NOMO-1 treated with dmso at 0.1 percent for 144 hours (cell line): ENCODE measurements around the gene TMEM161A.
"Not testable (repeated sequence)": the region's sequence is repeated elsewhere in the genome, so short reads cannot be mapped to it uniquely, and the experiment has no call there.

ENCODE experiments used
- DNase-seq: peaks from one replicate; lab custom pipeline; 2025; ENCODE audit not compliant: unreplicated experiment; lab: John Stamatoyannopoulos, UW

Gene TMEM161A

GRCh38 chr19:19123386-19123785, 14.9 kb downstream of the TMEM161A start:
- no peak for DNase-seq

DNA sequence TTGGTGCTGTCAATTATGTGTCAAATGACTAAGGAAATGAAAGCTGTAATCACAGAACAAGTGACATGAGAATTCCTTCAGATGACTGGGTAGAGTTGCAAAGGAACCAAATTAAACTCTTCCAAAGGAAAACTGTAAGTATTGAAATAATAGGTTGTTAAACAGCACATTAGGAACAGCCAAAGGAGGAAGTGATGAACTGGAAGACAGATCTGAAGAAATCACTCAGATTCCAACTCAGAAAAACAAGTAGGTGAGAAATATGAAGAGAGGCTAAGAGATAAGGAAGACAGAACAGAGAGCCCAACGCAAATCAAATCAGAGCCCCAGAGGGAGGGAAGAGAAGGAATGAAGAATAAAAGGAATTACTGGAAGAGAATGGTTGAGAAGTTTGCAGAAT, 15.4 kb downstream of the TMEM161A start:
- no peak for DNase-seq

DNA sequence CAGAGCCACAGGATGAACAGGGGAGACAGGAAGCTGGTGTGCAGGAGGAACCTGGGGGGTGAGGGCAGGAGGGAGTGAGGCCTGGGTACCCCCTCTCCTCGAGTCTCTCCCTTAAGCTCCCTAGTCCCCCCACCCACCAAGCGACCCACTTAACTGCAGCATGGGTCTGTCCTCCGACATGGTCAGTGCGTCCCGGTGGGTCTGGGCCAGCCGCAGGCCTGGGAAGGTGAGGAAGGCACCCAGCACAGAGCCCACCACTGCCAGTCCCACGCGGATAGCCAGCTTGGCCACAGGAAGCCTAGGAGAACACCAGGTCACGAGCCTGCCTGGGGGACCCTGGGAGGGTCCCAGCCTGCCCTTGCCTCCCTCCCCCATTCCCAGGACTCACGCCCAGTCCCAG, 16.9 kb downstream of the TMEM161A start:
- DNase-seq: no peak

DNA sequence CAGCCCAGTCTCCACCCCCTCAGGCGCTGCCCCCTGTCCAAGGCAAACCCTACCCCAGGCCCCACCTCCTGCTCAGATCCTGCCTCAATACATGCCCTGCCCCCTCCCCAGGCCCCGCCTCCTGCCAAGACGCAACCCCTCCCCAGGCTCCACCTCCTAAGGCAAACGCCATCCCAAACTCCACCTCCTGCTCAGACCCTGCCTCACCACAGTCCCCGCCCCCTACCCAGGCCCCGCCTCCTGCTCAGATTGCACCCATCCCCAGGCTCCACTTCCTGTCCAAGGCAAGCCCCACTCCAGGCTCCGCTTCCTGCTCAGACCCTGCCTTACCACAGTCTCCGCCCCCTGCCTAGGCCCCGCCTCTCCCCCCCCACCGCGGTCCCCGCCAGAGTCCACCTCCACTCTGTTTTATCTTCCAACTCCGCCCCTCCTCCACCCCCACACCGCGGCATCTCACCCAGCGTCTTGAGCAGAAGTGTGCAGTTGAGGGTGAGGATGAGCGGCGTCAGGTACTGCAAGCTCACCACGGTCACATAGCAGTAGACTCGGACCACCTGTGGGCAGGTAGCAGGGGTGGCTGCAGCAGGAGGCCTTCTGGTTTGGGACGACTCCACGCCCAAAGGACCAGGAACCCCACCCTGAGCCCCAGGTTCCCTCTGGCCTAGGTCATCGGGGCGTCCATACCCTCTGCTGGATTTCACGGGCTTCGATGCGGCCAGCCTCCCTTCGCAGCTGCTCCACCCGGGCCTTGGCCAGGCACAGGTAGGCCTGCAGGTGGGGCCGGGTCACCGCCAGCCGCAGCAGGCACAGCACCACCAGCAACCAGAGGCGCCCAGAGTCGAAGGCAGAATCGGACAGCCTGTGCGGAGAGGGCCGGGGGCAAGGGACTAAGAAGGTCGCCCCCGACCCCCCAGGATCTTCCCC, 17.7 kb downstream of the TMEM161A start:
- DNase-seq: no peak

GRCh38 chr19:19119325-19120237, 18.7 kb downstream of the TMEM161A start:
- no peak for DNase-seq

DNA sequence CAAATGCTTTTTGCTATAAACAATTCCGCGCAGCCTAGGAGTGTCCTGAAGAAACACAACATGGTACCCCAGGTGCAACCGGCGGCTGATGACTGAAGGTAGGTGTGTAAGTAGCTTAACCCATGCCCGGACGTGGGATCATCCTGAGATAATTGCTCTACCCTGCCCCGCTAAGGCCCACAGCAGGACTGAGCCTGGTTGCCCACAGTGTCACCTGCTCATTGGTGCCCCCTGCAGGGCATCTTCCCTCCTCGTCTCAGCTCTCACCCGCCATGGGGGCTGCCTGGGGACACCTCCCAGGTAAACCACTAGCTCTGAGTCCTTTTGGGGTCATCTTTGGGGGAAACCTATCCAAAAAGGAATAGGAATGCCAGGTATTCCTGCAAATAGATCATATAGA, 22.3 kb downstream of the TMEM161A start:
- DNase-seq: no peak

GRCh38 chr19:19113040-19113626, 25.1 kb downstream of the TMEM161A start:
- DNase-seq: no peak

GRCh38 chr19:19111967-19112580, 26.2 kb downstream of the TMEM161A start:
- no peak for DNase-seq

- DNase-seq: no peak
These were observed 27.0 kb downstream of the TMEM161A start for GRCh38 chr19:19111136-19111835.

- no peak for DNase-seq
These were observed 27.7 kb downstream of the TMEM161A start for GRCh38 chr19:19110410-19111135.

GRCh38 chr19:19109601-19110000, 28.7 kb downstream of the TMEM161A start:
- no peak for DNase-seq

DNA sequence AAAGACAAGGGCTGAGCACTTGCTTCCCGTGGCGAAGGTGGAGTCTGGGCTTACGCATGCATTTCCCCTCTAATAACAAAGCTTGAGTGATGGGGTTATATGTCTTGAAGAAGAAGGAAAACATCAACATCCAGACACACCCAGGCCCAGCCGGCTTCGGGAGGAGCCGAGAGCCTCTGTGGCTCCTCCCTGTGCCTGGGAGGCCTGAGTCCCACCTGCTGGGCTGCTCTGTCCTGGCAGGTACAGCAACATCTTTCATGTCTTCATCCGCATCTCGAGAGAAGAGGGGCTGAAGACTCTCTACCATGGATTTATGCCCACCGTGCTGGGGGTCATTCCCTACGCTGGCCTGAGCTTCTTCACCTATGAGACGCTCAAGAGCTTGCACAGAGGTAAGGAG, 30.6 kb downstream of the TMEM161A start:
- DNase-seq: no peak

GRCh38 chr19:19106938-19107337, 31.3 kb downstream of the TMEM161A start:
- DNase-seq: not testable (repeated sequence)

GRCh38 chr19:19106056-19106551, 32.2 kb downstream of the TMEM161A start:
- no peak for DNase-seq

DNA sequence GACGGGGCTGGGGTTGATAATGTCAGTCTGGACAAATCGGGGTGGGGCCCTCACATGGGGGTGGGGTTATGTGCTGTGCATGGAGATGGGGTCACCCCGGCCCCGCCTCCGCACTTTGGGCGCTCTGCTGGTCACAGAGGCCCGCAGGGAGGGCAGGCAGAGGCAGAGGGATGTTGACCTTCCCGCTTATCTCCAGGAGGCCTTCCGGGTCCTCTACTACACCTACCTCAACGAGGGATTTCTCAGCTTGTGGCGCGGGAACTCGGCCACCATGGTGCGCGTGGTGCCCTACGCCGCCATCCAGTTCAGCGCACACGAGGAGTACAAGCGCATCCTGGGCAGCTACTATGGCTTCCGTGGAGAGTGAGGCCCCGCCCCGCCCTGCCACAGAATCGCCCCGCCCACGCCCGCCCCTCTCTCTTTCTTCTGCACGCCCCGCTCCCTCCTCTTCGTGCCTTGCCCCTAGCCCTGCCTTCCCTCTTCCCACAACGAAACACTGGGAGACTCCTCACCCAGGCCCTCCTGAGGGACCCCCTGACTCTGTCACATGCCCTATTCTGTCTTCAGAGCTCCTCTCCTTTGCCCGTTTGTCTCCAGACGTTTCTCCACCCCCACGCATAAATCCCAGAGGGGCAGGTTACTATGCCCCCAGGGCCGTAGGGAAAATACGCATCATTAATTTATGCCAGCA, 32.8 kb downstream of the TMEM161A start:
- DNase-seq: no peak

DNA sequence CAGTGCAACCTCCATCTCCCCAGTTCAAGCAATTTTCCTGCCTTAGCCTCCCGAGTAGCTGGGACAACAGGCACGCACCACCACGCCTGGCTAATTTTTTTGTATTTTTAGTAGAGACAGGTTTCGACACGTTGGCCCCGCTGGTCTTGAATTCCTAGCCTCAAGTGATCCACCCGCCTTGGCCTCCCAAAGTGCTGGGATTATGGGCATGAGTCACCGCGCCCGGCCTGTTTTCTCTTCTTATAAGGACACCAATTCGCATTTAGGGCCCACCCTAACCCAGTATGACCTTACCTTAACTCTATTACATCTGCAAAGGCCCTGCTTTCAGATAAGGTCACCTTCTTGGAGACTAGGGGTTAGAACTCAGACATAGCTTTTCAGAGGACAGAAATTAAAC, 35.1 kb downstream of the TMEM161A start:
- no peak for DNase-seq

GRCh38 chr19:19102566-19102965, 35.7 kb downstream of the TMEM161A start:
- DNase-seq: not testable (repeated sequence)

GRCh38 chr19:19101540-19101939, 36.7 kb downstream of the TMEM161A start:
- no peak for DNase-seq
